K562 (cell line): ENCODE data around the gene RNF19B. TPM values are rescaled to one million over a fixed set of nuclear protein-coding genes. Genes with fewer than 3 reads are reported as not detected.

Experiments used
- ARID1B ChIP-seq: fragments of 450-650 bp; IDR thresholded peaks from 2 replicates; pipeline ENCODE4 v1.6.1; 2016; ENCODE audit warnings: antibody characterized with exemption, mild to moderate bottlenecking, inconsistent platforms
- CBFA2T3 ChIP-seq: fragments of 450-650 bp; IDR thresholded peaks from 2 replicates; pipeline ENCODE4 v1.6.1; 2017
- CHD7 ChIP-seq: fragments of 200-600 bp; sonication (generic); IDR thresholded peaks from one replicate; pipeline ENCODE4 v1.6.1; 2012; ENCODE audit warnings: mild to moderate bottlenecking, low read depth, low read length, inconsistent platforms
- CTBP1 ChIP-seq: fragments of 450-650 bp; IDR thresholded peaks from 2 replicates; pipeline ENCODE4 v1.6.1; 2016; ENCODE audit warnings: borderline replicate concordance
- MEIS2 ChIP-seq: fragments of 450-650 bp; IDR thresholded peaks from 2 replicates; pipeline ENCODE4 v1.6.1; 2014; ENCODE audit warnings: mild to moderate bottlenecking; ENCODE audit not compliant: partially characterized antibody
- NBN ChIP-seq: fragments of 450-650 bp; IDR thresholded peaks from 2 replicates; pipeline ENCODE4 v1.6.1; 2016; ENCODE audit warnings: low read depth, mild to moderate bottlenecking
- NR4A1 ChIP-seq, 2 experiments: fragments of 250-450 bp in 1 of 2; fragments of 450-650 bp in 1 of 2; sonication (Bioruptor Pico) in 1 of 2; IDR thresholded peaks; 2 replicates each; pipeline versions ENCODE4 v1.4.0 to v1.6.1; 2016 to 2020; ENCODE audit warnings: mild to moderate bottlenecking in 2 of 2, missing compliant biosample characterization in 1 of 2, missing genetic modification characterization in 1 of 2, moderate library complexity in 1 of 2
- PBX2 ChIP-seq, 2 experiments: IDR thresholded peaks in 1 of 2; conservative IDR thresholded peaks in 1 of 2; 2 replicates each; pipeline ENCODE4 v1.6.1; 2016; ENCODE audit warnings: low read depth in 2 of 2, mild to moderate bottlenecking in 1 of 2, missing compliant biosample characterization in 1 of 2, missing genetic modification characterization in 1 of 2, moderate library complexity in 1 of 2
- SMARCA4 ChIP-seq: fragments of 450-650 bp; IDR thresholded peaks from 2 replicates; pipeline ENCODE4 v1.6.1; 2016
- TFAM ChIP-seq: fragments of 250-450 bp; sonication (Bioruptor Pico); conservative IDR thresholded peaks from 2 replicates; pipeline ENCODE4 v1.5.0; 2021; ENCODE audit warnings: mild to moderate bottlenecking, moderate library complexity
- TRIM24 ChIP-seq, 2 experiments: fragments of 450-650 bp; IDR thresholded peaks; 2 replicates each; pipeline ENCODE4 v1.6.1; 2016
- ZFP30 ChIP-seq: fragments of 250-450 bp; sonication (Bioruptor Pico); IDR thresholded peaks from 2 replicates; pipeline ENCODE4 v1.8.0; 2022; ENCODE audit warnings: moderate library complexity, mild to moderate bottlenecking, inconsistent platforms, borderline replicate concordance
- polyA plus RNA-seq, 8 experiments: library from polyadenylated mRNA; depleted of rRNA in 4 of 8; stranded (reverse) in 5 of 8; unstranded in 3 of 8; fragments of >200 nt; fragmentation: Nextera tagmentation in 2 of 8; fragmentation: Illumina TruSeq in 1 of 8; extraction: Ambion mirVana in 2 of 8; extraction: Trizol in 1 of 8; gene quantifications; 2 replicates each; pipeline versions ENCODE4 v1.2.1 to v1.2.3, GENCODE V29; 2011 to 2014; ENCODE audit warnings: inconsistent platforms in 1 of 8, missing spikeins in 1 of 8
- total RNA-seq, 7 experiments: library from RNA; depleted of rRNA in 6 of 7; stranded (reverse); fragments of >200 nt in 6 of 7; fragmentation: Illumina TruSeq in 2 of 7; extraction: Trizol in 2 of 7; gene quantifications; 2 replicates each; pipeline versions ENCODE4 v1.2.1 to v1.2.3, GENCODE V29; 2011 to 2021; ENCODE audit warnings: low replicate concordance in 1 of 7

The RNF19B gene
- total and polyA plus RNA-seq, 9 of the 15 experiments (the other 6 are each of a cell fraction or from before 2014, with no cell fraction given): 2.6 to 14.9 (median 10.1) TPM

GRCh38 chr1:33003657-33004056 is 39.0 kb upstream of the RNF19B start (continued):
- no peak for TF ChIP-seq CHD7
- no peak for TF ChIP-seq NBN
- TF ChIP-seq SMARCA4: peak; percentile 44; the same call in 1 of the 2 replicates
- TF ChIP-seq ARID1B: peak; percentile 48
- peak; percentile 57 for TF ChIP-seq MEIS2
- no peak for TF ChIP-seq ZFP30 (CRISPR knock-in tag)
- no peak for TF ChIP-seq PBX2 (CRISPR knock-in tag; IDR thresholded peaks at IDR 0.05; ENCODE audit: low read depth)
- TF ChIP-seq PBX2 (tag; conservative IDR thresholded peaks at IDR 0.05; ENCODE audit: low read depth): peak; percentile 70
- TF ChIP-seq TFAM (CRISPR knock-in tag): no peak
- no peak for TF ChIP-seq TRIM24 (IDR thresholded peaks at IDR 0.05)
- 0 out of 2 replicates have a peak, but pooled peaks have one; percentile 13 for TF ChIP-seq CTBP1
- TF ChIP-seq NR4A1 (CRISPR knock-in tag; IDR thresholded peaks at IDR 0.05): no peak
- TF ChIP-seq NR4A1 (tag; IDR thresholded peaks at IDR 0.05): no peak
- peak; percentile 22; the same call in 1 of the 2 replicates for TF ChIP-seq CBFA2T3
